Lung (tissue), 12 donors: ENCODE results near the gene SMAP1. TPM values are rescaled to one million over a fixed set of nuclear protein-coding genes. Genes with fewer than 3 reads are reported as not detected.

ENCODE experiments used
- ATAC-seq: fragments of 200-7000 bp; cut with Tn5 transposase; one replicate; pipeline ENCODE4 v1.9.1; 2020; ENCODE audit warnings: moderate number of reproducible peaks; ENCODE audit not compliant: insufficient read depth, low FRiP score
- DNase-seq, 3 donors: peaks; one replicate each; pipeline ENCODE4 v3.0.0-alpha.2; 2013 to 2017
- H3K27ac ChIP-seq, 2 donors: one replicate each; pipeline ENCODE4 v1.5.1; 2013; ENCODE audit warnings: mild to moderate bottlenecking in 2 of 2, moderate library complexity in 2 of 2, control low read depth in 1 of 2, inconsistent platforms in 1 of 2, low read depth in 1 of 2, low read length in 1 of 2
- H3K27me3 ChIP-seq, 3 donors: one replicate each; pipeline ENCODE4 v1.5.1; 2013; ENCODE audit warnings: low read length in 2 of 3; ENCODE audit not compliant: control insufficient read depth in 3 of 3, insufficient read depth in 3 of 3
- H3K36me3 ChIP-seq, 4 donors: one replicate each; pipeline ENCODE4 v1.5.1; 2013; ENCODE audit warnings: low read length in 4 of 4, mild to moderate bottlenecking in 1 of 4, moderate library complexity in 1 of 4; ENCODE audit not compliant: control insufficient read depth in 4 of 4, insufficient read depth in 4 of 4
- H3K4me1 ChIP-seq, 5 donors: one replicate each; pipeline ENCODE4 v1.5.1; 2013; ENCODE audit warnings: low read length in 5 of 5, mild to moderate bottlenecking in 2 of 5, moderate library complexity in 1 of 5; ENCODE audit not compliant: control insufficient read depth in 5 of 5, insufficient read depth in 5 of 5
- H3K4me3 ChIP-seq: one replicate; pipeline ENCODE4 v1.5.1; 2013; ENCODE audit warnings: mild to moderate bottlenecking, control low read depth, moderate library complexity
- H3K9ac ChIP-seq, 2 donors: one replicate each; pipeline ENCODE4 v1.5.1; 2013; ENCODE audit warnings: low read length in 2 of 2, control low read depth in 1 of 2; ENCODE audit not compliant: insufficient read depth in 1 of 2
- H3K9me3 ChIP-seq, 4 donors: one replicate each; pipeline ENCODE4 v1.5.1; 2013; ENCODE audit warnings: low read length in 3 of 4, mild to moderate bottlenecking in 1 of 4, moderate library complexity in 1 of 4; ENCODE audit not compliant: control insufficient read depth in 4 of 4, insufficient read depth in 3 of 4
- CTCF ChIP-seq: IDR thresholded peaks from 2 replicates; pipeline ENCODE4 v1.5.1; 2012; ENCODE audit warnings: mild to moderate bottlenecking; ENCODE audit errors: control extremely low read depth, extremely low read depth
- WGBS, 2 donors: extraction: QIAGEN DNeasy Blood & Tissue Kit; methylation state at CpG; one replicate each; pipeline ENCODE4 v1.1.7; 2013; 5-methylcytosine and 5-hydroxymethylcytosine counted together
- polyA plus RNA-seq, 2 donors: library from polyadenylated mRNA; stranded (reverse); fragments of 200-250 nt; gene quantifications; one replicate each; pipeline ENCODE4 v1.2.1, GENCODE V29; 2013
- total RNA-seq, 2 donors: library from RNA; depleted of rRNA in 1 of 2; stranded (reverse); fragments of >200 nt in 1 of 2; gene quantifications; one replicate each; pipeline ENCODE4 v1.2.1, GENCODE V29; 2014 to 2021
- donor health status: control.
- donor health status: control.
- donor health status: Bipolar disorder and iron deficiency.
- donor health status: healthy.
- donor health status: DM: yes; HTN: yes; CAD: no.

The SMAP1 gene
- total and polyA plus RNA-seq, 4 donors, result 16.5 to 31.8 (median 19.6) TPM

GRCh38 chr6:70839286-70840266 is 171.9 kb downstream of the SMAP1 start:
- 97 to 98% methylated on average over 7 of the region's 7 CpGs for WGBS, 2 donors
- H3K4me3 ChIP-seq, result no peak overlapping the region
- no peaks in the 10 kb centered on the region for H3K9me3 ChIP-seq
- DNase-seq (no peak), ATAC-seq (no peak)
- no peak for TF ChIP-seq CTCF
- peaks cover 0 to 2% (median 0%) of the 10 kb centered on the region in 4 donors for H3K36me3 ChIP-seq
- H3K27me3 ChIP-seq, result no peaks in the 10 kb centered on the region
- H3K4me1 ChIP-seq, result peaks cover 0 to 7% (median 0%) of the 10 kb centered on the region in 5 donors
- H3K27ac ChIP-seq, result no peak overlapping the region
- no peak overlapping the region for H3K9ac ChIP-seq

- TF ChIP-seq CTCF, result no peak
- WGBS, 2 donors, result 97 to 98% methylated on average over 8 of the region's 8 CpGs
- no peaks in the 10 kb centered on the region for H3K27me3 ChIP-seq
- ATAC-seq (no peak), DNase-seq (no peak)
- no peaks in the 10 kb centered on the region for H3K9me3 ChIP-seq
- H3K36me3 ChIP-seq, result peaks cover 0 to 2% (median 0%) of the 10 kb centered on the region in 4 donors
- peaks cover 0 to 7% (median 0%) of the 10 kb centered on the region in 5 donors for H3K4me1 ChIP-seq
- H3K4me3 ChIP-seq, result no peak overlapping the region
- H3K27ac ChIP-seq, result no peak overlapping the region
- H3K9ac ChIP-seq, result no peak overlapping the region
Observed at GRCh38 chr6:70841112-70841511, 173.4 kb downstream of the SMAP1 start.

GRCh38 chr6:70842541-70842940 is 174.9 kb downstream of the SMAP1 start:
- Histone ChIP-seq H3K4me1 (peaks cover 0 to 7% (median 0%) of the 10 kb centered on the region in 5 donors), H3K9me3 (no peaks in the 10 kb centered on the region), H3K27ac (no peak overlapping the region), H3K36me3 (peaks cover 0 to 2% (median 0%) of the 10 kb centered on the region in 4 donors), H3K9ac (no peak overlapping the region), H3K27me3 (no peaks in the 10 kb centered on the region), H3K4me3 (no peak overlapping the region)
- WGBS, 2 donors, result 95 to 97% methylated on average over 8 of the region's 8 CpGs
- no peak for ATAC-seq
- no peak for TF ChIP-seq CTCF
- no peak for DNase-seq
